Neural progenitor cell (in vitro differentiated cells): ENCODE measurements around the gene ARHGAP22.

Experiments used
- CTCF ChIP-seq: fragments of 200-600 bp; sonication (generic); IDR thresholded peaks from 2 replicates; pipeline ENCODE4 v1.5.1; 2017; ENCODE audit warnings: antibody characterized with exemption, mild to moderate bottlenecking
- EZH2 ChIP-seq: fragments of 200-600 bp; sonication (generic); IDR thresholded peaks from 2 replicates; pipeline ENCODE4 v1.6.1; 2017; ENCODE audit warnings: antibody characterized with exemption, mild to moderate bottlenecking, moderate library complexity
- EZH2phosphoT487 ChIP-seq: fragments of 200-600 bp; sonication (generic); IDR thresholded peaks from 2 replicates; pipeline ENCODE4 v1.6.1; 2017; ENCODE audit warnings: antibody characterized with exemption

- no peak for TF ChIP-seq CTCF
- no peak for TF ChIP-seq EZH2
- no peak for TF ChIP-seq EZH2phosphoT487
Observed at GRCh38 chr10:48599830-48600134, 5.1 kb downstream of the ARHGAP22 start.
